T-helper 9 cell (primary cell): Measurements from ENCODE around the gene NPPA.
"Not testable (repeated sequence)": the region's sequence is repeated elsewhere in the genome, so short reads cannot be mapped to it uniquely, and the experiment has no call there.

ENCODE experiments used
- DNase-seq: peaks from one replicate; pipeline ENCODE4 v3.0.0-alpha.2; 2020
- total RNA-seq, 2 donors: gene quantifications; one replicate each; lab custom pipeline; 2026; lab: John Stamatoyannopoulos, UW

The NPPA gene
- 0 reads per million in 2 donors for total RNA-seq

DNA sequence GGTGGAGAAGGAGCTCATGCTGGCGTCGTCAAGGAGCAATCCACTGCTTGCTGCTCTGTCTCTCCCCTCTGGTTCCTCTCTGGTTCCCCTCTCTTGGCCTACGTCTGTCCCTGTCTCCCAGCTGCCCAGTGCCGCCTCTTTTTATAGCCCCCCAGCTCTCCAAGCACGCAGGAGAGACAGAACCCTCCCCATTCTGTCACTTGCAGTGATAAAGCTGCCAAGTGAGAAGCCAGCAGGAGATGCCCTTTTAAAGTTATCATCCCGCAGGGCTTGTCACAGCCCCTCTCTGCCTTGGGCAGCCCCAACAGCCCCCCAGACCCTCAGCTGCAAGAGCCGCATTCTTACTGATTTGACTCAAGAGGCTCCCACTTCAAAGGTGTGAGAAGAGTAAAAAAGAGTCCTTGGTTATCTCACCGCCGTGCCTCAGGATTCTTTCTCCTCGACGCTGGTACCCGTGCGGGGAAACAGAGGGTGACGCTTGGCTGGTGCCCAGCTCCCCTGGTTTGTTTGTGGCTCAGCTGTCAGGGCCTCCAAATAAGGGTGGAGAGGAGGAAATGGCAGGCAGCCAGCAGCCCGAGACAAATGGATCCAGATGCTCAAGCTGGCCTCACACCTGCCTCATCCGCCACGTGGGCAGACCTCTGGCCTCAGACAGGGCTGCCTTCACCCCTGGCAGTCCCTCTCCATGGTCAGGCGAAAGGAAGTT lies at the start of gene NPPA:
Gene NPPA (minus strand): TSS at position 117 of the 706 bp plus-strand sequence. CDS start 99 bp downstream, at position 18.
- DNase-seq = no peak

- not testable (repeated sequence) for DNase-seq
Observed at GRCh38 chr1:11894501-11894900, 46.9 kb upstream of the NPPA start.

DNA sequence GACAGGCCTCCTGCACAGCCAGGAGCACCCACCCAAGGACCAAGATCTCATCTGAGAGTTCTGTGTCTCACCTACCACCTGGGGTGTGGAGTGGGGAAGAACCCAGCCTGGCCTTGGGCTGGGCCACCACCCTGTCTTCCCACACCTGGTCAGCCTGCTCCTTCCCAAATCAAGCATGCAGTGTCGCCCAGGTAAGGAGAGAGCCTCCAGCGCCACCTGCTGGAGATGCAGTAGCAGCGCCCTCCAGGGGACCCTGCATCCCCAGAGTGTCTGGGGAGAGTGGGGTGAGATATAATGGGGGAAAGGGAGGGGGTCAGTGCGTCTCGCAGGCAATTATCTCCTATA lies 46.3 kb upstream of the NPPA start:
- DNase-seq = peak; percentile 73

- DNase-seq = no peak
Observed at GRCh38 chr1:11891433-11892186, 44.0 kb upstream of the NPPA start.

GRCh38 chr1:11888877-11889208 lies 41.3 kb upstream of the NPPA start:
- DNase-seq = no peak

GRCh38 chr1:11888206-11888876 lies 40.8 kb upstream of the NPPA start:
- DNase-seq = no peak

DNA sequence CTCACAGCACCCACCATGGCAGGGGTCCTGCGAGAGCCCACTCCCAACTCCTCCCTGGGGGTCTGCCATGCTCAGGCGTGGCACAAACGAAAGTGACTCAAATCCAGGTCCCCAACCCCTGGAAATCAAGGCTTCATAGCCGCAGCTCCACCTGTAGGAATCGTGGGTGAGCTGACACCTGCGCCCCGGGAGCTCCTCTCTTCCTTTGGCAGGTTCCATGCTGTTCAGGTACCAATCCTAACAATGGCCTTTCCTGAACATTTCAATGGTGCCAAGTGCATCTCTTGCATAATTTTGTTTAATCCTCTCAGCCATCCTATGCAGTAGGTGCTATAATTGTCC lies 40.1 kb upstream of the NPPA start:
- no peak for DNase-seq

GRCh38 chr1:11886986-11887665 lies 39.5 kb upstream of the NPPA start:
- no peak for DNase-seq

- DNase-seq = no peak
Observed at GRCh38 chr1:11885916-11886315, 38.3 kb upstream of the NPPA start.

- no peak for DNase-seq
Observed at GRCh38 chr1:11882814-11883538, 35.4 kb upstream of the NPPA start.

DNA sequence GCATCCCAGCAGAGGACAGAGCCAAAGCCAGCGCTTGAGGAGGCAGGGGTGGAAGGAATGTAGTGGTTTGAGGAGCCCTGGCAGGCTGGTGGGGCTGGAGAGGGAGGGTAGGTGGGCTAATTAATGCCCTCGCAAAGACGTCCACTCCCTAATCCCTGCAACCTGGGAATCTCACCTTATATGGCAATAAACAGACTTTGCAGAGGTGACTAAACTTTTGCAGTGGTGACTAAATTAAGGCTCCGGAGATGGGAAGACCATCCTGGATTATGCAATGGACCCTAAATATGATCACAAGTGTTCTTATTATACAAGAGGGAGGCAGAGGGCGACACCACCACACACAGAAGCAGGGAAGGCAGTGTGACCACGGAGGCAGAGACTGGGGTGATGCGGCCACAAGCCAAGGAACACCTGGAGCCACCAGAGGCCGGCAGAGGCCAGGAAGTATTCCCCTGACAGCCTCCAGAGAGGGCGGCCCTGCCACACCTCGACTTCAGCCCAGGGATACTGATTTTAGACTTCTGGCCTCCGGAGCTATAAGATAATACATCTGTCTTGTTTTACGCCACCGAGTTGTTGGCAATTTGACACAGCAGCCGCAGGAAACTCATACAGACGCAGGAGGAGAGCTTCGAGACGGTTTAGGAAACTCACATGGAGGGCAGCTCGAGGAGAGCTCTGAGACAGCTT lies 34.3 kb upstream of the NPPA start:
- DNase-seq = no peak

DNA sequence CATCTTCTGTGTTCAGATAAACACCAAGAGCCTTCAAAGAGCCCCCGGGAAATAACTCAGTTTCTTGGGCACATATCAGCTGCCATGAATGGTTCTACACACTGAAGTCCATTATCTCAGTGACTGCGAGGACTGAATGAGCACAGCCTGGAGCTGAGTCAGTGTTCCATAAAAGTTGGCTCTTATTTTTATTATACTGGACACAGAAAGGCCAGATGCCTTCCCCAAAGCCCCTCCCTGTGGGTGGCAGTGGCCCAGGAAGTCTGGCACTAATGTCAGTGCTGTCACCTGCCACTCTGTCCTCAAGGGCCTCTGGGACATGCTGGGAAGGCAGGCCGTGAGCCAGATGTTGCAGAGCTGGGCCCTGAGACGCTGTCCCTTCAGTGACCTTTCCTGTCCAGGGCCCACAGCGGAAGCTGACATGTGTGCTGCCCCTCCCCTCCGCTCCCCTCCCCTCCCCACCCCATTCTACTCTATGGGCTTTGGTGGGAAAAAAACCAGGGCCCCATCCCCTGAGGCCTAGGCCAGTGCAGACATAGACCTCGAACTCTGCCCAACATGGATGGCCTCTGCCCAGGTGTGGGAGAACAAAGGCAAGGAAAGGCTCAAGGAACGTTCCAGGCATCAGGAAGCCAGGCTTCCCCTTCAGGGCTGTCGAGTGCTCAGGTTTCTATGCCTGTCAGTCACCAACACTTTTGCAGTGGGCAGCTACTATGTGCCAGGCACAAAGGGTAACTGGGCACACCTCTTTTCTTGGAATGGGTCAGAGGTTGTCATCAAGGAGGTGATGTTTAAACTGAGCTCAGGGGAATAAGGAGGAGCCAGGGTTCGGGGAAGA lies 33.5 kb upstream of the NPPA start:
- no peak for DNase-seq

DNA sequence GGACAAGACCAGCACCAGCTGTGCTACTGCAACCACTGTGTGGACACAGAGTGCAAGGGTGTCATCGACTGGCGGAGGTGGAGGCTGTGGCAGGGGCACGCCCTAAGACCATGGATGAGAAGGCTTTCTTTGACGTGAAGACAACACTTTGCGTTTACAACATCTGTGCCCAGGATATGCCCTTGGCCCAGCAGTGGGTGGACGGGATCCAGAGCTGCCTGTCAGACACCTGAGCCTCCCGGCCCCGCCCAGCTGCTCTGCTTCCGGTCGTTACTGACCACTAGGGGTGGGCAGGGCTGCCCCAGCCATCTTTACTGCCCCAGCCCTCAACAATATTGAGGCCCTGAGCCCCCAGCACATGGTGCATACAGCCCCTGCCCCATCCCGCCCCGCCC lies 32.6 kb upstream of the NPPA start:
- no peak for DNase-seq

DNA sequence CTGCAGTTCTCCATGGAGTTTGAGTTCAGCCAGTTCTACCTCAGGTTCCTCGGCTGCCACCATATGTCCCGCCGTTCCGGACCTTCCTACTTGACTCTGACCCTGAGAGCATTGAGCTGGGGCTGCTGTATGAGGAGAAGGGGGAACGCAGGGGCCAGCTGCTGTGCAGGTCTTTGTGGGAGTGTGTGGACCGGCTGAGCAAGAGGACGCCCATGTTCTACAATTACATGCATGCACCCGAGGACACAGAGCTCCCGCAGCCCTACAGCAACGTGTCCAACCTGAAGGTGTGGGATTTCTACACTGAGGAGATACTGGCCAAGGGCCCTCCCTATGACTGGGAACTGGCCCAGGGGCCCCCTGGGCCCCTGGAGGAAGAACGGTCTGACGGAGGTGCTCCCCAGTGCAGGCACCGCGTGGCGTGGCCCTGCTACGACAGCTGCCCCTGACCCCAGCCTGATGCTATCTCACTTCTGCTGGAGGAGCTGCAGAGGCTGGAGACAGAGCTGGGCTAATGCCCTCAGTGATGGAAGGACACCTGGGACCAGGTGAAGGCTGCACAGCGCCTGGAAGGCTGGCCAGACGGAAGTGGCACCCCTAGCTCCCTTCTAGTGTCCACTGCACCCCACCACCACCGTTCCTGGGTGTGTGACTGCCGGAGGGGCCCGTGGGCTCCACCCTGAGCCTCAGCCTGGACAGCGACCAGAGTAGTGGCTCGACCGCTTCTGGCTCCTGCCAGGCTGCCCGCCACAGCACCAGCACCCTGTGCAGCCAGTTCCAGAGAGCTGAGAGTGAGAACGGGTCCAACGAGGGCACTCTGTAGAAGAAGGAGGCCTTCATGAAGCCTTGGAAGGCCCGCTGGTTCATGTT lies 32.0 kb upstream of the NPPA start:
- no peak for DNase-seq

DNA sequence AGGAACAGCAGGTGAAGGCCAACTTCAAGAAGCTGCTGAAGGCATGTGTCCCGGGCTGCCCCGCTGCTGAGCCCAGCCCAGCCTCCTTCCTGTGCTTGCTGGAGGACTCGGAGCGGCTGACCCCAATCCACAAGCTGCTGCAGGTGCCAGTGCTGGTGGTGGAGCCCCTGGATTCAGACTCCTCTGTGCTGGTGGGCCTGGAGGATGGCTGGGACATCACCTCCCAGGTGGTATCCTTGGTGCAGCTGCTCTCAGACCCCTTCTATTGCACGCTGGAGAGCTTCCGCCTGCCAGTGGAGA lies 31.3 kb upstream of the NPPA start:
- no peak for DNase-seq

DNA sequence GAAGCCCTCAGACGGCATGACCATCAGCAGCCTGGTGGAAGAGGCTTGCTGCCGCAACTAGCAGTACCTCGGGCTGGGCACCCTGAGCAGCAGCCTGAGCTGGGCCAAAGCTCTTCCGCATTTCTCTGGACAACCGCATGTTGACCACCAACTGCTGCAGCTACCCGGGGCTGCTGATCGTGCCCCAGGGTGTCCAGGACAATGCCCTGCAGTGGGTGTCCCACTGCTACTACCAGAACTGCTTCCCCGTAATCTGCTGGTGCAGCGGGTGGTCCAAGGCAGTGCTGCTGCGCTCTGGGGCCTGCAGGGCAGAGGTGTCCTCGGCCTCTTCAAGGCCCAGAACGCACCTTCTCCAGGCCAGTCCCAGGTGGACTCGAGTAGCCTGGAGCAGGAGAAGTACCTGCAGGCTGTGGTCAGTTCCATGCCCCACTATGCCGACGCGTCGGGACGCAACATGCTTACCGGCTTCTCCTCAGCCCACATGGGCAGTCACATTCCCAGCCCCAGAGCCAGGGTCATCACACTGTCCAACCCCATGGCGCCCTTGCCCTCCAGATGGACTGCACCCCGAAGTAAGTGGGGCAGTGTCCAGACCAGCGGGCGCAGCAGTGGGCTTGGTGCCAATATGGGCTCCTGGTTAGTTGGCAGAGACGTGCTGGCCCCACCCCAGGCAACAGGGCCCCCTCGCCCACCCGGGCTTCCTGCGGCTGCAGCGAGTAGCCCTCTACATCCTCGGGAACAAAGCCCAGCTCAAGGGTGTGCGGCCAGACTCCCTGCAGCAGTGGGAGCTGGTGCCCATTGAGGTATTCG lies 30.7 kb upstream of the NPPA start:
- DNase-seq = no peak

DNA sequence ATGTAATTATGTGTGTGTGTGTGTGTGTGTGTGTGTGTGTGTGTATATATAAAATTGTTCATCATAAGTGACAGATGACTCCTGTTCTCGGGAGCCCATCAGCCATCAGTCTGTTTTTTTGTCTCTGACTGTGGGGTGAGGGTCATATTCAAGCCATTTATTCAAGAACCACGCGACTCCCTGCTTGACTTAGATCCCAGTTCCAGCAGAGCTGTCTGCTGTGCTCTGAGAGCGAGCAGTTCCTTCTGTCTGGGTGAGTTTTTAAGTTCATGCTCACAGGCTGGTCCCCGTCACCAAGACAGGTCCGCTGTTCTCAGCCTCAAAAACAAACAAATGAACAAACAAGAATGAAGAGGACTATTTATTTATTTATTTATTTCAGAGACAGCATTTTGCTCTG lies 29.5 kb upstream of the NPPA start:
- no peak for DNase-seq

- no peak for DNase-seq
Observed at GRCh38 chr1:11875094-11875493, 27.5 kb upstream of the NPPA start.

DNA sequence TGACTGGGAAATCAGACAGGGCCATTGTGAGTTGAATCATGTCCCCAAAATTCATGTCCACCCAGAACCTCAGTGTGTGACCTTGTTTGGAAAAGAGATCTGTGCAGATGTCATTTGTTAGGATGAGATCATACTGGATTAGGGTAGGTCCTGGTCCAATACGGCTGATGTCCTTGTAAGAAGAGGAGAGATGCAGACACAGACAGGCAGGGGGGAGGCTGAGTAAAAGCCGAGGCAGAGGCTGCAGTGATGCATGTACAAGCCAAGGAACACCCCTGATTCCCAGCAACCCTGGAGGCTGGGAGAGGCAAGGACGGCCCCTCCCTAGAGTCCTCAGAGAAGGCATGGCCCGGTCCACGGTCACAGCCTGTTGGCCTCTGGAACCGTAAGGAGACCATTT lies 27.0 kb upstream of the NPPA start:
- no peak for DNase-seq

GRCh38 chr1:11874258-11874562 lies 26.6 kb upstream of the NPPA start:
- no peak for DNase-seq
